ENCODE measurements around the gene NLGN4Y.

GRCh38 chrY:14628208-14628607 lies 103.9 kb downstream of the NLGN4Y start:
- no peak for TF ChIP-seq EZH2 (IDR thresholded peaks at IDR 0.05; ENCODE audit: borderline replicate concordance, control insufficient read depth, low read depth, low read length)
- TF ChIP-seq CHD2 (IDR thresholded peaks at IDR 0.05; ENCODE audit: borderline replicate concordance, low read depth, low read length) = no peak
- TF ChIP-seq JUND (IDR thresholded peaks at IDR 0.05; ENCODE audit: low read depth, low read length) = no peak
- TF ChIP-seq ZBTB40 (IDR thresholded peaks at IDR 0.05; ENCODE audit: borderline replicate concordance) = no peak
- TF ChIP-seq, protein P1, sequence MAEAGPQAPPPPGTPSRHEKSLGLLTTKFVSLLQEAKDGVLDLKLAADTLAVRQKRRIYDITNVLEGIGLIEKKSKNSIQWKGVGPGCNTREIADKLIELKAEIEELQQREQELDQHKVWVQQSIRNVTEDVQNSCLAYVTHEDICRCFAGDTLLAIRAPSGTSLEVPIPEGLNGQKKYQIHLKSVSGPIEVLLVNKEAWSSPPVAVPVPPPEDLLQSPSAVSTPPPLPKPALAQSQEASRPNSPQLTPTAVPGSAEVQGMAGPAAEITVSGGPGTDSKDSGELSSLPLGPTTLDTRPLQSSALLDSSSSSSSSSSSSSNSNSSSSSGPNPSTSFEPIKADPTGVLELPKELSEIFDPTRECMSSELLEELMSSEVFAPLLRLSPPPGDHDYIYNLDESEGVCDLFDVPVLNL (IDR thresholded peaks at IDR 0.05; ENCODE audit: low read depth, low read length) = no peak

All from GM12878 (cell line).